ENCODE results near the gene BPIFB3. TPM values are rescaled to one million over a fixed set of nuclear protein-coding genes. Genes with fewer than 3 reads are reported as not detected.

BPIFB3 gene
- total and polyA plus RNA-seq, 2 of the 4 experiments (the other 2 are of a cell fraction) = not detected

DNA sequence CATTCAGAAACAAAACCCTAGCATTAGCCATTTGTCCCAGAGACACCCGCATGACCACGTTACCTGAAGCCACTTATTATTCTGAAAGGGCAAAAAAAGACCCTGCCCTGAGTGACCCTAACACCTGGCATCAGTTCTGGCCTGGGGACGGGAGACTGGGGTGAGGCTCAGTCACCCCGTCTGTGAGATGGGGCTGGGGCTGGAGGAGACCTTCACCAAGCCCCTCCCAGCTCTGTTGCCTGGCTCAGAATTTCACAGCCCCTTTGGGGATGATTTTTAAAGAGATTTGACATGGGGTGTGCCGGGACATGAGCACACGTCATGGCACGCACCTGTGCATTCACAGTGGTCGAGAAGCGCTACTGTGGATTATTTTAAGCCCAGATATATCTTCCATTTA lies 23.6 kb upstream of the BPIFB3 start:
- no peaks in the 10 kb centered on the region for H3K36me3 ChIP-seq (ENCODE audit: control insufficient read depth, insufficient read depth, low read length)
- no peak overlapping the region for H3K4me2 ChIP-seq (ENCODE audit: low read depth, low read length)
- H3K23ac ChIP-seq (ENCODE audit: low read depth, low read length) = no peak overlapping the region
- no peaks in the 10 kb centered on the region for H3K4me1 ChIP-seq (ENCODE audit: control insufficient read depth, insufficient read depth, low read length)
- no peak overlapping the region for H2BK20ac ChIP-seq (ENCODE audit: low read depth, low read length)
- H4K91ac ChIP-seq (ENCODE audit: insufficient read depth, low read depth, low read length) = no peak overlapping the region
- DNase-seq (no peak), ATAC-seq (ENCODE audit: low read depth) (no peak)
- no peak overlapping the region for H3K4ac ChIP-seq (ENCODE audit: low read depth, low read length)
- no peak overlapping the region for H4K5ac ChIP-seq (ENCODE audit: low read depth, low read length)
- no peaks in the 10 kb centered on the region for H4K20me1 ChIP-seq (ENCODE audit: insufficient read depth, low read length)
- H3K27me3 ChIP-seq (ENCODE audit: control insufficient read depth, insufficient read depth, low read length) = no peaks in the 10 kb centered on the region
- H3K4me3 ChIP-seq (ENCODE audit: insufficient read depth, low read depth, low read length) = no peak overlapping the region
- no TSS peak for BruUV-seq (replicated peaks)
- no peak overlapping the region for H2AK9ac ChIP-seq (replicated peaks; ENCODE audit: low read depth, low read length, poor library complexity)
- no peak overlapping the region for H3K18ac ChIP-seq (ENCODE audit: low read depth, low read length)
- no peak overlapping the region for H2AFZ ChIP-seq (replicated peaks; ENCODE audit: low read length, poor library complexity)
- CTCF ChIA-PET = no interaction called here
- WGBS, 2 experiments (ENCODE audit: extremely low coverage in 2 of 2, insufficient read length in 1 of 2) = no CpG with 5 or more reads among the region's 9 CpGs
- no peak overlapping the region for H2BK5ac ChIP-seq (ENCODE audit: low read depth, low read length, poor library complexity, severe bottlenecking)
- no peaks in the 10 kb centered on the region for H3K9me3 ChIP-seq (ENCODE audit: control insufficient read depth, insufficient read depth, low read length)
- no peak overlapping the region for H3K27ac ChIP-seq (ENCODE audit: insufficient read depth, low read length)
- TF ChIP-seq NFE2L2 (IDR thresholded peaks at IDR 0.05; ENCODE audit: low read depth, low read length) = no peak
- TF ChIP-seq BHLHE40 (IDR thresholded peaks at IDR 0.05; ENCODE audit: low read depth, low read length) = no peak
- no peak for TF ChIP-seq MAZ (IDR thresholded peaks at IDR 0.05; ENCODE audit: borderline replicate concordance, low read depth, low read length)
- H3K56ac ChIP-seq (ENCODE audit: extremely low read depth, insufficient read depth, low read length) = no peak overlapping the region
- no peak overlapping the region for H2AK5ac ChIP-seq (ENCODE audit: low read depth, low read length)
- H3K79me1 ChIP-seq (ENCODE audit: low read depth in 1 of 2, low read length in 2 of 2) = no peaks in the 10 kb centered on the region
- POLR2A ChIA-PET (ENCODE audit: unreplicated experiment) = no interaction called here
- H2BK120ac ChIP-seq (ENCODE audit: low read depth, low read length) = no peak overlapping the region
- H3K9me1 ChIP-seq (ENCODE audit: insufficient read depth, low read length) = no peaks in the 10 kb centered on the region
- in situ Hi-C loops (cut with MboI; ENCODE audit: low sequenced_read_pairs) = no loop called here
- dilution Hi-C loops (cut with HindIII; ENCODE audit: low sequenced_read_pairs, unreplicated experiment) = no loop called here
- H2BK15ac ChIP-seq (ENCODE audit: low read depth, low read length) = no peak overlapping the region
- no peak overlapping the region for H3K9ac ChIP-seq (ENCODE audit: low read depth, low read length)
- H3K14ac ChIP-seq (replicated peaks; ENCODE audit: low read depth, low read length) = no peak overlapping the region
- intact Hi-C loops (cut with micrococcal nuclease) = no loop called here
- no peak overlapping the region for H4K8ac ChIP-seq (ENCODE audit: low read depth in 2 of 2, low read length in 2 of 2)

All from IMR-90 (cell line).